GM12873 (cell line): Measurements from ENCODE around the gene MYL12B.
A peak's percentile ranks its signal among the peaks of the same experiment; 100 is the strongest.

ENCODE experiments used
- TF ChIP-seq, protein P1 (sequence below): IDR thresholded peaks from 2 replicates; pipeline ENCODE4 v1.5.1; 2012; ENCODE audit warnings: low read depth, mild to moderate bottlenecking, moderate library complexity, low read length, control low read depth; ENCODE audit not compliant: insufficient read depth; ENCODE audit errors: missing control alignments

Gene MYL12B

DNA sequence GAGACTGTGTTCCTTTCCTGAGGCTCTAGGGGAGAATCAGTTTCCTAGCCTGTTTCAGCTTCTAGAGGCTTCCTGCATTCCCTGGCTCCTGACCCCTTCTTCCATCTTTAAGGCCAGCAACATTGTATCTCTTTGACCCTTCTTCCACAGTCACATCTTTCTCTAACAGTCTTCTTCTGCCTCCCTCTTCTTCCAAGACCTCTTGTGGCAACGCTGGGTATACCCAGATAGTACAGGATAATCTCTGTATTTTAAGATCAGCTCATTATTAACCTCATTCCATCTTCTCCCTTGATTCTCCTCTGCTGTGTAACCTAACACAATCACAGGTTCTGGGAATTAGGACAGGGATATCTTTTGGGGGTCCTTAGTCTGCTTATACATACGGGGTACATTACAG lies 23.2 kb upstream of the MYL12B start:
- TF ChIP-seq, protein P1, sequence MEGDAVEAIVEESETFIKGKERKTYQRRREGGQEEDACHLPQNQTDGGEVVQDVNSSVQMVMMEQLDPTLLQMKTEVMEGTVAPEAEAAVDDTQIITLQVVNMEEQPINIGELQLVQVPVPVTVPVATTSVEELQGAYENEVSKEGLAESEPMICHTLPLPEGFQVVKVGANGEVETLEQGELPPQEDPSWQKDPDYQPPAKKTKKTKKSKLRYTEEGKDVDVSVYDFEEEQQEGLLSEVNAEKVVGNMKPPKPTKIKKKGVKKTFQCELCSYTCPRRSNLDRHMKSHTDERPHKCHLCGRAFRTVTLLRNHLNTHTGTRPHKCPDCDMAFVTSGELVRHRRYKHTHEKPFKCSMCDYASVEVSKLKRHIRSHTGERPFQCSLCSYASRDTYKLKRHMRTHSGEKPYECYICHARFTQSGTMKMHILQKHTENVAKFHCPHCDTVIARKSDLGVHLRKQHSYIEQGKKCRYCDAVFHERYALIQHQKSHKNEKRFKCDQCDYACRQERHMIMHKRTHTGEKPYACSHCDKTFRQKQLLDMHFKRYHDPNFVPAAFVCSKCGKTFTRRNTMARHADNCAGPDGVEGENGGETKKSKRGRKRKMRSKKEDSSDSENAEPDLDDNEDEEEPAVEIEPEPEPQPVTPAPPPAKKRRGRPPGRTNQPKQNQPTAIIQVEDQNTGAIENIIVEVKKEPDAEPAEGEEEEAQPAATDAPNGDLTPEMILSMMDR = no peak

DNA sequence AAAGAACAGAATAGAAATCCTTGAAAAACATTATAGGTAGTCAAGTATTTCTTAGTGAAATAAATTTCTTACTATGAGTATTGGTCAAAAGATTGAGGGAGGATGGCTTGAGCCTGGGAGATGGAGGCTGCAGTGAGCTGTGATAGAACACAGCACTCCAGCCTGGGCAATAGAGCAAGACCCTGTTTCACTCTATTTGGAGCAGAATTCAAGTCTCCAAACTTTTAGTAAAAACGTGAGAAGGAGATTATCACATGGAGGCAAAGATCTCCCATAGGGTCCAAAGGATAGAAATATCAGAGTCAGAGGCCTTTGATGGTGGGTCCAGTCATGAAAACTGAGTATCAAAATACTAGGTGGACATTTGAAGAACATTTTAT lies 16.8 kb upstream of the MYL12B start:
- TF ChIP-seq, protein P1 = no peak

DNA sequence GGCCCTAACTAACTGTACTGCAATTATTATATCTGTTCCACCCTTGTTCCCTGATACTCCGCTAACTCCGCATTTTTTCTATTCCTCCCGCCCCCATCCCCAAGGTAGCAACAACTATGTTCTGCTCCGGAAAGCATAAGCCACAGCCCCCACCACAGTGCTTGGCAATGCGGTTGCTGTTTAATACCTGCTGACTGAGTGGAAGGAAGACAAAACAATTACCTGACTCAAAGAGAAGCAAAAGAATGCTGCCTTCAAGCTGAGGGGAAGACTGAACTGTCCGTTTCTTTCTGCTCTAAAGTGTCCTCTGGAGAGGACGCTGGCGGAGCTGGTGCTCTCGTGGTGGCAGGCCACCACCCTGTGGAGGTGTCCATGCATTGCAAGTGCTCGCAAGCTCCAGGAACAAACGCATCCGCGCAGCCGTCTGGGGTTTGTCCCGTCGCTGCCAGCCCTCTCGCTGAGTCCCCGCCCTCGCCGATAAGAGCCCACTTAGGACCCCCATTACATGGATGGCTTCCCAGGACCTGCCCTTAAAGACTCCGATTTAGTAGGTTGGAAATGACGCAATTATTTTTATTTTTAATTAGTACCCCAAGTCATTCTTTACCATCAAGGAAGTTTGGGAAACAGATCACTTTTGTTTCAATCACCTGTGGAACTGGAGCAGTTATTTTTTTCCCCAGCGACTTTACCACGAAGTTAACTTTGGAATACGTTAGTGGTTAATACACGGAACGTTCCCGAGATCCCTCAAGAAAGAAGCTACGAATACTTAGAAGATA lies 15.9 kb upstream of the MYL12B start:
- TF ChIP-seq, protein P1 = peak; percentile 98

DNA sequence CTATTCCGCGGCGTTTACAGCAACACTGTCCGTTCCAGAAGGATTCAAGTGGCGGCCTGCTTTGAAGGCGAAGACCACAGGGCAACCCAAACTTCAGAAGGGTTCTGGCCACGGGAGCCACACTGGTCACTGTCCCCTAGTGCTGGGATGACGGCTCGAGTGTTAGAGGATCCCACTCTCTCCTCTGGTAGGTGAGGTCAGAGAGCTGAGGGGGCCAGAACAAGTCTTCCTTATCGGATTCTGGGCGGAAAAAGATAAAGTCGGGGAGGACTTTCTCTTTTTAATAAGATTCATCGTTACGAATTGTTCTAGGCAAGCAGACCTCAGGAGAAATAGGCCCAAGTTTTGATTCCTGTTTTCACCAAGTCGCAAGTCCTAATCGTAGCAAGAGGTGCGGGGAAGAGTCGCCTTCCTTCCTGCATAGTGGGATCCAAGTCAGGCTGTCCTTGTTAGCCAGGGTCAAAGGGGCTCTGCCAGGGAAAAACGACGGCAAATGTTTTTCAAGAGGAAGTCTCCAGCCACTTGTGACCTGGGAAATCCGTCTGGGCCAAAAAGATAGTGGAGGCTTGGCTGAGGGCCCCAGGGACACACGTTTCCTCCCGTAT lies 15.2 kb upstream of the MYL12B start:
- TF ChIP-seq, protein P1 = no peak

DNA sequence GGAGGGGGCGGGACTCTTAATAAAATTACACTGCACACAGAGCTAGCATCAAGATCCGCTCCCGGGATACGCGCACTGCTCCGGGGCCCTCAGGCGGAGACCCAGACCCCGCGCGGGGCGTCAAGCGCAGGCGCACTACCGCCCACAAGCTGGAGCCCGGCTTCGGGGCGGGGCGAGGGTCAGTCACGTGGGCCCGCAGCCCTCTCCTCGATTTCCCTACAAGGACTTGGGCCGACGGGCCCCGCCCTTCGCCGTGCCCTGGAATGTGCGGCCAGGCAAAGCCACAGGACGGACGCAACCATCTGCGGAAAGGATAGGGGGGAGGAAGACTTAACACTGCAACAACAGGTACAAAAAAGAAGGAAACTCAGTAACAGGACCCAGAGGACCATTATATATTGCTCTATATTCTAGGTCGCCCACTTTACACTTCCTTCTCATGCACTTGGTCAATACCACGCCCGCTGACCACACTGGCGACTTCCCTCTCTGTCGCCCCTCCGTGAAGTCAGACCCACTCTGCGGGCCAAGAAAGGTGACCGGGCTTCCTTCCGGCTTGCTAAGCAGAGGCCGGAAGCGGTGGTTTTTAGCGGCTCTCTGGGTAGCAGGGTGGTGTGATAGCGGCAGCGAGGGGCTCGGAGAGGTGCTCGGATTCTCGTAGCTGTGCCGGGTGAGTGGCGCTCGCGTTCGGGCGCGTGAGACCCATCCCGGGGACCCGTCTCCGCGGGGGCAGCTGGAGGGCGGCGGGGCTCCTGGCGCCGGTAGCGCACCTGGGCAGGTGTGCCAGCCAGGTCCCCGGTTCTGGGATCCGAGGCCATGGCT lies 14.5 kb upstream of the MYL12B start, which contains the start of gene MYL12A:
TSS of gene MYL12A (plus strand) at position 562 of the 822 bp plus-strand sequence. CDS start 5,447 bp downstream, outside the sequence.
- TF ChIP-seq, protein P1 = no peak

DNA sequence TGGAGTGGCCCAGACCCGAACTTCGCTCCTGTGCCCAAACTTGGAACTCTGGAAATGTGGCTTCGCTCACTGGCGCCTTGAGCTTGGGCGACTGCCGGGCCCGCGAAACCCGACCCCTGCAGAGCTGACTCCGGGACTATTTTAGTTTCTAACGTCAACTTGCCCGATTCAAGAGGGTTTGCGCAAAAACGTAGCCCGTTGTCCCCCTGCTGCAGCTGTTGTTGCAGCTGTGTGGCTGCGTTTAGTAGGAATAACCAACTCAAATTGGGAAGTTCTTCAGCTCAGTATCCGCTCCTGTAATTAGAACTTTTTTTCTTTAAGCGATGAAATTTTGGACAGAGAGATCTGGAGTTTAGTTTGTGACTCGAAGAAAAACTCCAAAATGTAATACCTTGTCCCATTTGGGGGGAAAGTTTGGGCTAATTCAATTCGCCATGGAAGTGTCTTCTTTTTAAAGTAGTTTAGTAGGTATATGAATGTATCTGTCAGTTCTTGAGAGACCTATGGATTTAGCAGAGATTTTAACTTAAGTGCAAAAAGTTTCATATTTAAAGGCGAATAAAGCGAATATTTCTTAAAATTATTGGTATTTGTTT lies 13.8 kb upstream of the MYL12B start:
- TF ChIP-seq, protein P1 = no peak
